ENCODE measurements around the gene CDADC1.
"Not testable (repeated sequence)": the region's sequence is repeated elsewhere in the genome, so short reads cannot be mapped to it uniquely, and the experiment has no call there.

The CDADC1 gene

DNA sequence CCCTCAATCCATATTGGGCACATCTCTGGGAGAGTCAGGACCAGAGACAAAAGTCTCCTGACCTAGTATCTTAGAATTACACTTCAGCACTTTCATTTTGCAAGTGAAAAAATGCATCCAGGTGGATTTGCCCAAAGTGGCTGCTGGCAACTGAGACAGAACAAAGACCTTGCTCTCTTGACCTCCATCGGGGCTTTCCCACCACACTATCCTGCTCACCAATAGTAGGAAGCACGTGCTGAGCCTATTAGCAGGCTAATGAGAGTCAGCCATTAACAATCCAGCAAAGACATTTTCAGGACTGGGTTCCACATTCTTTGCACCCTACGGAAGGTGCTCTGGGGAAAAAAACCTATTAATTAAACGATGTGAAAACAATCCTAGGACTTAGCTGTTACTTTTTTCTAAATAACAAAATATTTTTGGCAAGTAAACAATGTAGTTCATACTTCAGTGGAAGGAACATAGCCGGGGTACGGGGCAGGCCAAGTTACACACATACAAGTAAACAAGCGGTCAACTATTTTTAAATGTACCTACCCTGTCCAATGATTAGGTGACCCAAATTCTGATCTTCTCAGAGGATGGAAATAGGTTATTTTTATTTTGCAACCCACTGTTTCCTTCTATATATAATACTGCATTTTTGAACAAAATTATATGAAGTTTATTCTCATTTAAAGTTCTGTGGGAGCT, 78.6 kb downstream of the CDADC1 start:
- H3K4me3 ChIP-seq (ENCODE audit: low read length) = no peak overlapping the region
- no peak for TF ChIP-seq EZH2phosphoT487 (IDR thresholded peaks at IDR 0.05; ENCODE audit: low read depth)
- no peaks in the 10 kb centered on the region for H4K20me1 ChIP-seq (ENCODE audit: insufficient read depth, low read length)
- no peaks in the 10 kb centered on the region for H3K4me1 ChIP-seq (ENCODE audit: low read length)
- no peaks in the 10 kb centered on the region for H3K79me2 ChIP-seq (ENCODE audit: low read length)
- H3K27ac ChIP-seq (ENCODE audit: low read length) = no peak overlapping the region
- H3K9ac ChIP-seq (ENCODE audit: low read length) = no peak overlapping the region
- H3K4me2 ChIP-seq (ENCODE audit: low read length) = no peak overlapping the region
- no peaks in the 10 kb centered on the region for H3K27me3 ChIP-seq (ENCODE audit: low read depth, low read length)
- no peaks in the 10 kb centered on the region for H3K36me3 ChIP-seq (replicated peaks; ENCODE audit: low read depth, low read length)
- no peaks in the 10 kb centered on the region for H3K9me3 ChIP-seq (ENCODE audit: insufficient read depth, low read length)
- no peak overlapping the region for H2AFZ ChIP-seq (ENCODE audit: low read depth, low read length)

DNA sequence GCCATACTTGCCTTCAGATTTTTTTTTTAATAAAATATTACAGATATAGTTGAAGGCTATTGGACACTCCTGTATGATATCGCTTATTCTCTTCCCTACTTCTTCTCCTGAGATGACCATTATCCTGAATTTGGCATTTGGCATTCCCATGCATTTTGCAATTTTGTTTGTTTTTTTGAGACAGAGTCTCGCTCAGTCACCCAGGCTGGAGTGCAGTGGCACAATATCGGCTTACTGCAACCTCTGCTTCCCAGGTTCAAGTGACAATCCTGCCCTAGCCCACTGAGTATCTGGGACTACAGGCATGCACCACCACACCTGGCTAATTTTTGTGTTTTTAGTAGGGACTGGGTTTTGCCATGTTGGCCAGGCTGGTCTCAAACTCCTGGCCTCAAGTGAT, 79.4 kb downstream of the CDADC1 start:
- H3K9ac ChIP-seq (ENCODE audit: low read length); H3K36me3 ChIP-seq (replicated peaks; ENCODE audit: low read depth, low read length); H3K4me2 ChIP-seq (ENCODE audit: low read length); H2AFZ ChIP-seq (ENCODE audit: low read depth, low read length); H3K4me3 ChIP-seq (ENCODE audit: low read length); H3K79me2 ChIP-seq (ENCODE audit: low read length); H3K27me3 ChIP-seq (ENCODE audit: low read depth, low read length); H3K9me3 ChIP-seq (ENCODE audit: insufficient read depth, low read length); H3K27ac ChIP-seq (ENCODE audit: low read length); H3K4me1 ChIP-seq (ENCODE audit: low read length); H4K20me1 ChIP-seq (ENCODE audit: insufficient read depth, low read length): not testable (repeated sequence)

DNA sequence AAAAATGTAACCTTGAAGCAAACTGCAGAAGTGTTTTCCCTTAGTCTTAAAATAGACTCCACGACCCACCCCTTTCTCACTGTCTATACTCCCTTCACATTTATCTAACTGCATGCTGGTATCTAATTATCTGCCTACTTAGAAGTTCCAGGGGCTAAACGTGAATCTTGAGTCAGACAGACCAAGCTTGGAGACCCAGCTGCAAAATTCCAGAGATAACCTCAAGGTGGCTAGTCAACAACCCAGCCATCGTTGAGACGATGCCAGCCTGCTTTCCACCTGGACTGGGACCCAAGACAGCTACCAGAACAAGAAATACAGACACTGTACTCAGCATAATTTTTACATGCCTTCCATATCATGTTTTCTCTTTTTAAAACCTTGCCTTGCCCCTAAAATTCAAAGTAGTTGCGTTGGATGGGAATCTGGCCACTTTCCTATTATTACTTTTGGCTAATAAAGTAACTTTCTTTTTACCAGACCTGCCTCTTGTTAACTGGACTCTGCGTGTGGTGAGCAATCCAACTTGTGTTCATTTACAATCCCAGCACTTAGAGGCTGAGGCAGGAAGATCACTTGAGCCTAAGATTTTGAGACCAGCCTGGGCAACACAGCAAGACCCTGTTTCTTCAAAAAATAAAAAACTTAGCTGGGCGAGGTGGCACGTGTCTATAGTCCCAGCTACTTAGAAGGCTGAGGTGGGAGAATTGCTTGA, 82.3 kb downstream of the CDADC1 start:
- H2AFZ ChIP-seq (ENCODE audit: low read depth, low read length) = no peak overlapping the region
- no peaks in the 10 kb centered on the region for H3K4me1 ChIP-seq (ENCODE audit: low read length)
- no peaks in the 10 kb centered on the region for H4K20me1 ChIP-seq (ENCODE audit: insufficient read depth, low read length)
- no peaks in the 10 kb centered on the region for H3K9me3 ChIP-seq (ENCODE audit: insufficient read depth, low read length)
- TF ChIP-seq EZH2phosphoT487 (IDR thresholded peaks at IDR 0.05; ENCODE audit: low read depth) = no peak
- TF ChIP-seq, protein P1, sequence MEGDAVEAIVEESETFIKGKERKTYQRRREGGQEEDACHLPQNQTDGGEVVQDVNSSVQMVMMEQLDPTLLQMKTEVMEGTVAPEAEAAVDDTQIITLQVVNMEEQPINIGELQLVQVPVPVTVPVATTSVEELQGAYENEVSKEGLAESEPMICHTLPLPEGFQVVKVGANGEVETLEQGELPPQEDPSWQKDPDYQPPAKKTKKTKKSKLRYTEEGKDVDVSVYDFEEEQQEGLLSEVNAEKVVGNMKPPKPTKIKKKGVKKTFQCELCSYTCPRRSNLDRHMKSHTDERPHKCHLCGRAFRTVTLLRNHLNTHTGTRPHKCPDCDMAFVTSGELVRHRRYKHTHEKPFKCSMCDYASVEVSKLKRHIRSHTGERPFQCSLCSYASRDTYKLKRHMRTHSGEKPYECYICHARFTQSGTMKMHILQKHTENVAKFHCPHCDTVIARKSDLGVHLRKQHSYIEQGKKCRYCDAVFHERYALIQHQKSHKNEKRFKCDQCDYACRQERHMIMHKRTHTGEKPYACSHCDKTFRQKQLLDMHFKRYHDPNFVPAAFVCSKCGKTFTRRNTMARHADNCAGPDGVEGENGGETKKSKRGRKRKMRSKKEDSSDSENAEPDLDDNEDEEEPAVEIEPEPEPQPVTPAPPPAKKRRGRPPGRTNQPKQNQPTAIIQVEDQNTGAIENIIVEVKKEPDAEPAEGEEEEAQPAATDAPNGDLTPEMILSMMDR (IDR thresholded peaks at IDR 0.05; ENCODE audit: low read depth, low read length) = no peak
- H3K4me3 ChIP-seq (ENCODE audit: low read length) = no peak overlapping the region
- H3K9ac ChIP-seq (ENCODE audit: low read length) = no peak overlapping the region
- H3K4me2 ChIP-seq (ENCODE audit: low read length) = no peak overlapping the region
- no peaks in the 10 kb centered on the region for H3K79me2 ChIP-seq (ENCODE audit: low read length)
- H3K27me3 ChIP-seq (ENCODE audit: low read depth, low read length) = peaks cover 8% of the 10 kb centered on the region; the same call in 1 of the 2 replicates
- H3K36me3 ChIP-seq (replicated peaks; ENCODE audit: low read depth, low read length) = no peaks in the 10 kb centered on the region
- no peak overlapping the region for H3K27ac ChIP-seq (ENCODE audit: low read length)

DNA sequence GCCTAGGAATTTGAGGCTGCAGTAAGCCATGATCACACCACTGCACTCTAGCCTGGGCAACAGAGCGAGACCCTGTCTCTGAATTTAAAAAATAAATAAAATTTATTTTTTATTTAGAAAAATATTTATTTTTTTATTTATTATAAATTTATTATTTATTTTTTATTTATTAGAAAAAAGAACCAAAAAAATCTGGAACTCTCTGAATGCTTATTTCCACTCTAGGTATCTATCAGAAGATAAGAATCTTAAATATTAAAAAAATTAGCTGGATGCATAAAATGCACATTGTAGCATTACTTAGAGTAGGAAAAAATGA, 82.8 kb downstream of the CDADC1 start:
- Histone ChIP-seq H3K4me1 (ENCODE audit: low read length) (no peaks in the 10 kb centered on the region), H3K9ac (ENCODE audit: low read length) (no peak overlapping the region), H3K79me2 (ENCODE audit: low read length) (no peaks in the 10 kb centered on the region), H2AFZ (ENCODE audit: low read depth, low read length) (no peak overlapping the region), H3K4me3 (ENCODE audit: low read length) (no peak overlapping the region), H3K9me3 (ENCODE audit: insufficient read depth, low read length) (no peaks in the 10 kb centered on the region), H3K4me2 (ENCODE audit: low read length) (no peak overlapping the region), H4K20me1 (ENCODE audit: insufficient read depth, low read length) (no peaks in the 10 kb centered on the region), H3K36me3 (replicated peaks; ENCODE audit: low read depth, low read length) (no peaks in the 10 kb centered on the region), H3K27ac (ENCODE audit: low read length) (no peak overlapping the region), H3K27me3 (ENCODE audit: low read depth, low read length) (peaks cover 8% of the 10 kb centered on the region; the same call in 1 of the 2 replicates)
- TF ChIP-seq, protein P1 (IDR thresholded peaks at IDR 0.05; ENCODE audit: low read depth, low read length) = no peak
- TF ChIP-seq EZH2phosphoT487 (IDR thresholded peaks at IDR 0.05; ENCODE audit: low read depth) = no peak

DNA sequence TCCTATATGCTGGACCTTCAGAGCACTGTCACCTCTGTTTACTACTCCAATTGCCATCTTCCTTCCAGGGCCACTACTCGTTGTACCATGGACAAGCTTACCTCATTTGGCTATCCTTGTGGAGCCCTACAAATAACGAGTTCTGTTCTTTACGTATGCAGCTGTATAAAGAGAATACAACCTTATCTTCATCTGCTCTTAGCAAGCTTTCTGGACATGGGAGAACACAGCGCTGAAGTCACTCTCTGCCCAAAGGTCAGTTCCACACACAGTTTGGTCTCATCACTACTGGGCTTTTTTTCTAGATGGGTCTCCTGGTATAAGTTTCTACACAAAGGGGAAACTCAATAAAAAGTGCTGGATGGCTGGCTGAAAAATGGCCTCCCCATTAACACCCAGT, 88.9 kb downstream of the CDADC1 start:
- no peaks in the 10 kb centered on the region for H3K9me3 ChIP-seq (ENCODE audit: insufficient read depth, low read length)

More for the DNA sequence above, 88.9 kb downstream of the CDADC1 start:
- no peaks in the 10 kb centered on the region for H3K36me3 ChIP-seq (replicated peaks; ENCODE audit: low read depth, low read length)
- no peaks in the 10 kb centered on the region for H4K20me1 ChIP-seq (ENCODE audit: insufficient read depth, low read length)
- H3K4me3 ChIP-seq (ENCODE audit: low read length) = no peak overlapping the region
- no peak overlapping the region for H2AFZ ChIP-seq (ENCODE audit: low read depth, low read length)
- H3K79me2 ChIP-seq (ENCODE audit: low read length) = no peaks in the 10 kb centered on the region
- H3K27ac ChIP-seq (ENCODE audit: low read length) = no peak overlapping the region
- no peaks in the 10 kb centered on the region for H3K4me1 ChIP-seq (ENCODE audit: low read length)
- no peak overlapping the region for H3K4me2 ChIP-seq (ENCODE audit: low read length)
- TF ChIP-seq EZH2phosphoT487 (IDR thresholded peaks at IDR 0.05; ENCODE audit: low read depth) = no peak
- TF ChIP-seq, protein P1 (IDR thresholded peaks at IDR 0.05; ENCODE audit: low read depth, low read length) = no peak
- H3K9ac ChIP-seq (ENCODE audit: low read length) = no peak overlapping the region
- H3K27me3 ChIP-seq (ENCODE audit: low read depth, low read length) = peaks cover 8% of the 10 kb centered on the region; the same call in 1 of the 2 replicates

All from OCI-LY3 (cell line).